Measurements from ENCODE around the gene S100A13.
A peak's percentile ranks its signal among the peaks of the same experiment; 100 is the strongest.
"Not testable (repeated sequence)": the region's sequence is repeated elsewhere in the genome, so short reads cannot be mapped to it uniquely, and the experiment has no call there.

S100A13 gene

GRCh38 chr1:153626904-153627714 is at the start of gene S100A13:
TSS of gene S100A13 (minus strand) at chr1:153627505. CDS start at chr1:153626472, 1,033 bp downstream.
- DNase-seq (ENCODE audit: low read depth in 2 of 2), result no peak

- no peak for DNase-seq (ENCODE audit: low read depth in 2 of 2)
These were observed 46.2 kb upstream of the S100A13 start for GRCh38 chr1:153673511-153673910.

- DNase-seq (ENCODE audit: low read depth in 2 of 2), result peak; percentile 34 to 48
These were observed 44.5 kb upstream of the S100A13 start for GRCh38 chr1:153671628-153672353.

GRCh38 chr1:153670859-153671627 is 43.7 kb upstream of the S100A13 start, which contains the start of gene ILF2:
TSS of gene ILF2 (minus strand) at chr1:153670993. CDS start at chr1:153670922, 71 bp downstream.
- peak; percentile 93 to 94 for DNase-seq (ENCODE audit: low read depth in 2 of 2)

- no peak for DNase-seq (ENCODE audit: low read depth in 2 of 2)
These were observed 43.1 kb upstream of the S100A13 start for GRCh38 chr1:153670257-153670858.

GRCh38 chr1:153669606-153670005 is 42.3 kb upstream of the S100A13 start:
- no peak for DNase-seq (ENCODE audit: low read depth in 2 of 2)

GRCh38 chr1:153668672-153669071 is 41.4 kb upstream of the S100A13 start:
- DNase-seq (ENCODE audit: low read depth in 2 of 2), result not testable (repeated sequence)

GRCh38 chr1:153667439-153667838 is 40.1 kb upstream of the S100A13 start:
- no peak for DNase-seq (ENCODE audit: low read depth in 2 of 2)

GRCh38 chr1:153663211-153663610 is 35.9 kb upstream of the S100A13 start:
- DNase-seq (ENCODE audit: low read depth in 2 of 2), result no peak

- DNase-seq (ENCODE audit: low read depth in 2 of 2), result no peak
These were observed 35.0 kb upstream of the S100A13 start for GRCh38 chr1:153662269-153662668.

- no peak for DNase-seq (ENCODE audit: low read depth in 2 of 2)
These were observed 33.9 kb upstream of the S100A13 start for GRCh38 chr1:153661111-153661708.

- no peak for DNase-seq (ENCODE audit: low read depth in 2 of 2)
These were observed 32.4 kb upstream of the S100A13 start for GRCh38 chr1:153659656-153660055.

- no peak for DNase-seq (ENCODE audit: low read depth in 2 of 2)
These were observed 31.9 kb upstream of the S100A13 start for GRCh38 chr1:153659175-153659534.

- DNase-seq (ENCODE audit: low read depth in 2 of 2), result peak; percentile 88 to 89
These were observed 31.3 kb upstream of the S100A13 start, which contains the start of gene SNAPIN for GRCh38 chr1:153658400-153659174. TSS of gene SNAPIN (plus strand) at chr1:153658703. CDS start at chr1:153658744, 41 bp downstream.

GRCh38 chr1:153655333-153655732 is 28.0 kb upstream of the S100A13 start:
- DNase-seq (ENCODE audit: low read depth in 2 of 2), result no peak

- DNase-seq (ENCODE audit: low read depth in 2 of 2), result no peak
These were observed 25.6 kb upstream of the S100A13 start for GRCh38 chr1:153652805-153653500.

GRCh38 chr1:153651771-153652170 is 24.5 kb upstream of the S100A13 start:
- DNase-seq (ENCODE audit: low read depth in 2 of 2), result no peak

GRCh38 chr1:153649863-153650235 is 22.5 kb upstream of the S100A13 start:
- DNase-seq (ENCODE audit: low read depth in 2 of 2), result no peak

- DNase-seq (ENCODE audit: low read depth in 2 of 2), result no peak
These were observed 22.0 kb upstream of the S100A13 start for GRCh38 chr1:153649137-153649862.
